Stimulated activated CD4-positive, alpha-beta T cell treated with anti-CD3 and anti-CD28 coated beads, Interleukin-1b, Interleukin-23, amount 100 ng/mL, for 48 hours (primary cell): ENCODE measurements around the gene HSPA12B.
A peak's percentile ranks its signal among the peaks of the same experiment; 100 is the strongest.
"Not testable (repeated sequence)": the region's sequence is repeated elsewhere in the genome, so short reads cannot be mapped to it uniquely, and the experiment has no call there.

Experiments
- DNase-seq: peaks from one replicate; pipeline ENCODE4 v3.0.0-alpha.2; 2020

Gene HSPA12B

DNA sequence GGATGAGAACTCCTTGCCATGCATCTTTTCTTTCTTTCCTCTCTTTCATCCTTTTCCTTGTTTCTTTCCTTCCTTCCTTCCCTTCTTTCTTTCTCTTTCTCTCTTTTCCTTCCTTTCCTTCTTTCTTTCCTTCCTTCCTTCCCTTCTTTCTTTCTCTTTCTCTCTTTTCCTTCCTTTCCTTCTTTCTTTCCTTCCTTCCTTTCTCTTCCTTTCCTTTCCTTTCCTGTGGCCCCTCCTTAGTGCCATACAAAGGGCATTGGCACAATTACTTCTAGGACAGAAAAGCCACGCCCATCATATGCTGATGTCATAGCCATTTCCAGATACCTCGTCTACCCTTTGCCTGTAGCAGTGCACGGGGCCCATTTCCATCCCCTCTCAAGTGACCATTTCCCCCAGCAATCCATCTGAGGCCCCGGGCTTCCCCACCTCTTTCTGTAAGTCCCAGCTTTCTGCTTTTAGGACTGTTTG lies 56.2 kb downstream of the HSPA12B start:
- no peak for DNase-seq

DNA sequence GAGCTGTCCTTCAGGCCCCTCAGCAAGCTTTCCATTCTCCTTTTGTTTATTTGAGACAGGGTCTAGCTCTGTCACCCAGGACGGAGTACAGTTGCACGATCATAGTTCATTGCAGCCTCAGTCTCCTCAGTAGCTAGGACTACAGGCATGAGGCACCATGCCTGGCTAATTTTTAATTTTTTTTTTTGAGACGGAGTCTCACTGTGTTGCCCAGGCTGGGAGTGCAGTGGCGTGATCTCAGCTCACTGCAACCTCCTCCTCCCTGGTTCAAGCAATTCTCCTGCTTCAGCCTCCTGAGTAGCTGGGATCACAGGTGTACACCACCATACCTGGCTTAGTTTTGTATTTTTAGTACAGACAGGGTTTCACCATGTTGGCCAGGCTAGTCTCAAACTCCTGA lies 56.7 kb downstream of the HSPA12B start:
- not testable (repeated sequence) for DNase-seq

DNA sequence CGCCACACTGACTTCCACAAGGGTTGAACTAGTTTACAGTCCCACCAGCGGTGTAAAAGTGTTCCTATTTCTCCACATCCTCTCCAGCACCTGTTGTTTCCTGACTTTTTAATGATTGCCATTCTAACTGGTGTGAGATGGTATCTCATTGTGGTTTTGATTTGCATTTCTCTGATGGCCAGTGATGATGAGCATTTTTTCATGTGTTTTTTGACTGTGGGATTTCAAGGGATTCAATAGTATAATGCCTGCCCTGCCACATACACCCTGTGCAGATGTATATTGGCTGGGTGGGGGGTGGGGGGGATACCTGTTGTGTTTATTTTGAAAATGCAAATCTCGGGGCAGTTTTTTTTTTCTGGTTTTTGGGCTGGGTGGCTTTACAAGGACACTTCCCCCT lies 61.7 kb downstream of the HSPA12B start:
- not testable (repeated sequence) for DNase-seq

DNA sequence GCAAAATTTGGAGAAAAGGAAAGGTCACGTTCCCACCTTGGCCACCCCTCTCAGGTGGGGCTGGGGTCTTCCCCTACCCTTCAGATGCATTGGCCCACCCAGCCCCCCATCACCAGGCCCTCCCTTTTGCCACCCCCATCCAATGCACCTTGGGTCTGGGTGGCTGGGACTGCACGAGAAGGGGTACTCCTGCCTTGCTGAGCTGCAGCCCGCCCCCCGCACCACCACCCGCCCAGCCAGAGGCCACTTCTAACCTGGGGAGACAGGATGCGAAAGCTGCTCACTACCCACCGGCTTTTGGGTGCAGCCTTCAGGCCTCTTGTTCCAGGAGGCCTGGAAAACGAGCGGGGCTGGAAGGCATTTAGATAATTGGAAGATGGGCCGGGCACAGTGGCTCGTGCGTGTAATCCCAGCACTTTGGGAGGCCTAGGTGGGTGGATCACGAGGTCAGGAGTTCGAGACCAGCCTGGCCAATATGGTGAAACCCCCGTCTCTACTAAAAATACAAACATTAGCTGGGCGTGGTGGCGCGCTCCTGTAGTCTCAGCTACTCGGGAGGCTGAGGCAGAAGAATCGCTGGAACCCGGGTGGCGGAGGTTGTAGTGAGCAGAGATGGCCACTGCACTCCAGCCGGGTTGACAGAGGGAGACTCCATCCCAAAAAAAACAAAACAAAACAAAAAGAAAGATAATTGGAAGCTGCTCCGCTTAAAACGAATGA lies 62.4 kb downstream of the HSPA12B start:
- DNase-seq, result no peak

DNA sequence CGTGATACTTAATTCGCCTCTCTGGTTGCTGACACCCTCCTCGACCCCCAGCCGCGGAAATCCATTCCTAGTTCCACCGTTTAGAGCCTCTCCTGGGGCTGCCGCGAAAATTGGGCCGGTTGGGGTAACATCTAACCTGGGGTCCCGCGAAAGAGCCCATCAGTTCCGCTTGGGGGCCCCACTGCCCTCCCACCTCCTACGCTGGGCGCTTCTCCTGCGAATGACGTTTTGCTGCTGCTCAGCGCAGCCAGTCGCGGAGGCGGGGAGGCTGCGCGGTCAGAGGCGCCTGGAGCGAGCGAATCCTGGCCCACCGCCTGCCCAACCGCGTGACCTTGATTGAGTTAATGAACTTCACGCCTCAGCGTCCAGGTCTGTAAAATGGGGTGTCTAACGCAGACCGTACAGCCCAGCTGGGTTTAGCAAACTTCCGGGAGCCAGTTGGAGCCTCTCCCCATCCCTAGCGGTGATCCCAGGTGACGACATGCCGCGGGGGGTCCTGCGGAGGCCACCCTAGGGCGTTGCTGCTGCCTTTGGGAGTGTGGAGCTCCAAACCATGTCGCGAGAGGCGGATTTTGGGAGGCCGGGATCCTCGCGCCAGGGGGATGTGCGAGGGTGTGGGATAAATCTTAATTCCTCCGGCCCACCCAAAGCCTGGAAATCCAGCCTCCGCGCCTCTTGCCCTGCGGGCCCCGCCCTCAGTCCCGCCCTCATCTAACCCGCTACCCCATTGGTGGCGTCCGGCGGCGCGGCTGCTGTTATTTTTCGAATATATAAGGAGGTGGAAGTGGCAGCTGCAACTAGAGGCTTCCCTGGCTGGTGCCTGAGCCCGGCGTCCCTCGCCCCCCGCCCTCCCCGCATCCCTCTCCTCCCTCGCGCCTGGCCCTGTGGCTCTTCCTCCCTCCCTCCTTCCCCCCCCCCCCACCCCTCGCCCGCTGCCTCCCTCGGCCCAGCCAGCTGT lies 63.3 kb downstream of the HSPA12B start, which contains the start of gene CDC25B:
CDC25B (plus strand) TSS at position 800 of the 958 bp plus-strand sequence. CDS start 222 bp downstream, outside the sequence.
- DNase-seq, result peak; percentile 89

DNA sequence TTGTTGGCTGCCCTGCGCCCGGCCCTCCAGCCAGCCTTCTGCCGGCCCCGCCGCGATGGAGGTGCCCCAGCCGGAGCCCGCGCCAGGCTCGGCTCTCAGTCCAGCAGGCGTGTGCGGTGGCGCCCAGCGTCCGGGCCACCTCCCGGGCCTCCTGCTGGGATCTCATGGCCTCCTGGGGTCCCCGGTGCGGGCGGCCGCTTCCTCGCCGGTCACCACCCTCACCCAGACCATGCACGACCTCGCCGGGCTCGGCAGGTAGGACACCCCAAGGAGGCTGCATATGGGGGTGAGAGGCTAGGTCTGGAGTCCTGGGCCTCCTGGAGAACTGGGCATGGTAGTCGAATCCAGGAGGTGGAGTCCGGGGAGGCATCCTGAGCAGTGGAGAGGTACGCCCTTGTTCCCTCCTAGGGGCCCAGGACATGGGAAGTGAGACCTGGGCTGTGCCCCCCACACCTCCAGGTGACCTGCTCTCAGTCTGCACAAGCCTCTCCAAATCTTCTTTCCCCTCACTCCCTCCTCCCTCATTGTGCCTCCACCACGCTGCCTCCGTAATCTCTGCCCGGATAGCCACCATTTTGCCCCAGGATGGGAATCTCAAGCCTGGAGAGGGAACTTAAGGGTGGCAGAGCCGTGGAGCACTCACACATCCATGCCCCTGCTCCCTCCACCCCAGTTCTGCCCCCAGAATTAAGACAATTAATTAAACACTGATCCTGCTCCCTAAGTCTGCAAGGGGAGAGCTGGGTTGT lies 64.2 kb downstream of the HSPA12B start:
- DNase-seq, result no peak

DNA sequence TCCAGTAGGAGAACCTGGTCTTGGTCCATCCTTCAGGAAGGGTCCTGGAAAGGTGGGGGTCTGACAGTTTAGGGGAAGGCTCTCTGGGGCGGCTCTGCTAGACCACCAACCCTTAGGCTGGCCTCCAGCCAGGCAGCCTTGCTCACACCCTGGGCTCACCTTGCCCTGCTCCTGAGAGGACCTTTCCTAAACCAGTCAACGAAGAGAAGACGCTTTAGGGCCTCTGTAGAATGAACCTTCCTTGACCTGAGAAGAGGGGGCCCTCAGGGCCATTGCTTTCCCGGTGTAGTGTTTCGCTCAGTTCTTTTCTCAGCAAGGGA lies 64.7 kb downstream of the HSPA12B start:
- no peak for DNase-seq

DNA sequence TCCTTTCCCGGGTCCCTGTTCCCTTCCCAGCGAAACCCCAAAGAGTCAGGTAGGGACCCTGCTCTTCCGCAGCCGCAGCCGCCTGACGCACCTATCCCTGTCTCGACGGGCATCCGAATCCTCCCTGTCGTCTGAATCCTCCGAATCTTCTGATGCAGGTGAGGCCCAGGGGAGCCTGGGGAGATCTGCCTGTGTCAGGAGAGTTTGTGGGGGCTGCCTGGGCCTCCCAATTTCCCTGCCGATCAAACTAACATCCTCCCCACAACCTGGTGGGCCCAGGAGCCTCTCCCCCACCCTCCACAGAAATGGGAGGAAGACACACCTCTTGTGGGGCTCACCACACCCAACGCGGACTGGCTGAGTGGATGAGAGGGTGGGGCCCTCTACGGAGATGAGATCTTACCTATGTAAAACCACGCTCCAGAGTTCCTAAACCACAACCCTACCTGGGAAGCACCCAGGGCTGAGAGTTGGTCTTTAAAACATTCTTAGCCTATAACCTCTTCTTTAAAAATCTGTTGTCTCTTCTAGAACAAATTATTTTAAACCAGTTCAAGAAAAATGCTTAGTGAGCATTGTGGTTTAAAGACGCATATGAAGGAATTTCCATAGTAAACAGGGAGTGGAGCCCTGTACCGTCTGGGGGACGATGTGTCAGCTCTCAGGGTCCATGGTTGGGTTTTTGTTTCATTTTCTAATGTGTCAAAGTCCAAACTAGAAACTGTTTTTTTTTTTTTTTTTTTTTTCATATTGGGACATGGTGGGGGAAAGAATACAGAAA lies 65.3 kb downstream of the HSPA12B start:
- DNase-seq, result no peak

DNA sequence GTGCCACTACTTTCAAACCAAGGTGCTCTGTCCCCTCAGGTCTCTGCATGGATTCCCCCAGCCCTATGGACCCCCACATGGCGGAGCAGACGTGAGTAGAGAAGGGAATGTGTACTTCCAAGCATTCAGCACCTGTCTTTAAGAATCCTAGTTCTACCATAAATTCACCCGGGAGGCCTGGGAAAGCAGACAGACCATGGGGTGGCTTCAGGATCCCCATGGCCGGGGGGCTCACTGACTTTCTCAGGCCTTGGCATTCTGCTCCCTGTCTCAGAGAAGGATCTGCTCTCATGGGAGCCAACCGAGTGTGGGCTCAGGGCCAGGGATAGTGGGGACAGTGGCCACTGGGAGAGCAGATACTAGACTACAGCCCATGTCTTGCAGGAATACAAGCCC lies 65.9 kb downstream of the HSPA12B start:
- no peak for DNase-seq

DNA sequence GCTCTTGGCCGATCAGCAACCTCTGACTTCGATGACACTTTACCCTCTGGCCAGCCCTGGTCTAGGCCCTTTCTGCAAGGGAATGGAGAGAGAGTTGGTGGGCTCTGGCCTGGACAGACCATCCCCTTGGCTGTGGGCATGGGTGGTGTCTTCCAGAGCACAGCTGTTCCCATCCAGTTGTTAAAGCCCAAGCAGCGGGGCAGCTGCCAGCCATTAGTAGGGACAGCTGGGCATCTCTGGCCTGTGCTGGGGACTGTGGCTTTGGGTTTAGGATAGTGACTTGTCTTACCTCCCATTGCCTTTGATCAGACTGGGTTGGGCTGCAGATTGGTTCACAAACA lies 66.4 kb downstream of the HSPA12B start:
- DNase-seq, result no peak

DNA sequence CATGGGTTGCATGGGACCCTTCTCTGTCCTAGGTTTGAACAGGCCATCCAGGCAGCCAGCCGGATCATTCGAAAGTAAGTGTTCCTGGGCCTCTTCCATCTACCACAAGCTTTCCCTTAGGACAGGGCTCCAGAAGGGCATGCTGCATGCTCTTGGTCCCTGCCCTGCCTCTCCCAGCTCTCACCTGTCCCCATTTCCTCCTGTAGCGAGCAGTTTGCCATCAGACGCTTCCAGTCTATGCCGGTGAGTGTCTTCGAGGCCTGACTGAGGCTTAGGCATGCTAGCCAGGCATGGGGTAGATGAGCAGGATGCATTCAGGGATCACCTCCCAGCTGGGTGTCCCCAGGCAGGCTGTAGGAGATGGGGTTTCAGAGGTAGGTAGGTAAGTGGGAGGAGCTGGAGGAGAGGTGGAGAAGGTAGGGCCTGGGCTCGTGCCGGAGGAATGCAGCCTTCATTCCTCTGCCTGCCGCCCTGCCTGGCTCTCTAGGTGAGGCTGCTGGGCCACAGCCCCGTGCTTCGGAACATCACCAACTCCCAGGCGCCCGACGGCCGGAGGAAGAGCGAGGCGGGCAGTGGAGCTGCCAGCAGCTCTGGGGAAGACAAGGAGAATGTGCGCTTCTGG lies 67.9 kb downstream of the HSPA12B start:
- DNase-seq, result no peak

DNA sequence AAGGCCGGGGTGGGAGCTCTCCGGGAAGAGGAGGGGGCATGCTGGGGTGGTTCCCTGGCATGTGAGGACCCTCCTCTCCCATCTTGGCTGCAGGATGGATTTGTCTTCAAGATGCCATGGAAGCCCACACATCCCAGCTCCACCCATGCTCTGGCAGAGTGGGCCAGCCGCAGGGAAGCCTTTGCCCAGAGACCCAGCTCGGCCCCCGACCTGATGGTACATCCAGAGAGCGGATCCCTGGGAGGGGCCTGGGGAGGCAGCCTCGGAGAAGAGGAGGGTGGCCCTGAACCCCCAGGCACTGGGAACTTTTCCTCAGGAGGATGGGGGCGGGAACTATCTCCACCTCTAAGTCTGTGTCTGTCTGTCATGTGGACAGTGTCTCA lies 68.4 kb downstream of the HSPA12B start:
- DNase-seq, result no peak

DNA sequence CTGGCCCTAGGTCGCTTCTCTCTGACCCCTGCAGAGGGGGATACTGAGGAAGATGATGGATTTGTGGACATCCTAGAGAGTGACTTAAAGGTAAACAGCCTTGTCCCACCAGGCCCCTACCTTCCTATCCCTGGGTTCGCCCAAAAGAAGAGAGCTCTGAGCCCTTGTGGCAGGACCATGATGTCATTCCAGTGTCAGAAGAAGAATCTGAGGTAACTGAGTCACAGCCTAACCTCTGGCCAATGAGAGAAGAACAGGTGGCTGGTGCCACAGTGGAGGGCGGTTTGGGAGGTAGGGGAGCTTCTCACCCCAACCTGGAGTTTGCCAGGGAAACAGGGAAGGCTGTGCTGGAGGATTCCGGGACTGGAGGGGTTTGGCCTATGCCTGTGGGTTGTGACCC lies 68.8 kb downstream of the HSPA12B start:
- no peak for DNase-seq

DNA sequence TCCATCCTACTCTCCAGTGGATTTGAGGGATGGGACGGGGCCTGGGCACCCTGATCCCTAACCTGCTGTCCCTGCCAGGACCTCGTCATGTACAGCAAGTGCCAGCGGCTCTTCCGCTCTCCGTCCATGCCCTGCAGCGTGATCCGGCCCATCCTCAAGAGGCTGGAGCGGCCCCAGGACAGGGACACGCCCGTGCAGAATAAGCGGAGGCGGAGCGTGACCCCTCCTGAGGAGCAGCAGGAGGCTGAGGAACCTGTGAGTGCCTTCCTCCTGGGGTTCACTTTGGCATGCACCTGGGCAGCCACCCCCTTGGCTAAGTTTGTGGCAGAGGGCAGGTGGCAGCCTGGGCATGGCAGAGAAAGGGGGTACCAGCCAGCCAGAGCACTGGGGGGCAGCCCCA lies 69.4 kb downstream of the HSPA12B start:
- DNase-seq, result no peak
